Pancreas (tissue), 10 donors: ENCODE data around the gene ATXN1. TPM values are rescaled to one million over a fixed set of nuclear protein-coding genes. Genes with fewer than 3 reads are reported as not detected.
A peak's percentile ranks its signal among the peaks of the same experiment; 100 is the strongest.

ENCODE experiments used
- ATAC-seq, 4 donors: fragments of 200-7000 bp; cut with Tn5 transposase; one replicate each; pipeline versions ENCODE4 v1.8.0 to v1.9.1; 2020; ENCODE audit warnings: mild to moderate bottlenecking in 4 of 4, moderate library complexity in 4 of 4
- DNase-seq, 6 donors: peaks; one replicate each; pipeline ENCODE4 v3.0.0-alpha.2; 2020
- FAIRE-seq: peaks from 2 replicates; lab custom pipeline; 2012; peaks lifted over from hg19 to GRCh38; lab: Jason Lieb, UNC
- H3K27ac ChIP-seq, 4 donors: fragments of 200-600 bp; sonication (generic); 1 replicate in 3 of 4; 2 replicates in 1 of 4; pipeline versions ENCODE4 v1.5.0 to v1.8.0; 2020
- H3K27me3 ChIP-seq, 4 donors: fragments of 200-600 bp; one replicate each; pipeline ENCODE4 v1.8.0; 2021
- H3K36me3 ChIP-seq, 3 donors: fragments of 200-600 bp; sonication (generic) in 1 of 3; one replicate each; pipeline versions ENCODE4 v1.5.0 to v1.8.0; 2020 to 2021
- H3K4me1 ChIP-seq, 3 donors: fragments of 200-600 bp; one replicate each; pipeline ENCODE4 v1.8.0; 2021
- H3K4me3 ChIP-seq, 4 donors: fragments of 200-600 bp; sonication (generic) in 2 of 4; one replicate each; pipeline versions ENCODE4 v1.5.0 to v1.8.0; 2020 to 2021
- H3K9me3 ChIP-seq, 4 donors: fragments of 200-600 bp; one replicate each; pipeline ENCODE4 v1.8.0; 2021
- CTCF ChIP-seq, 4 donors: fragments of 200-600 bp; sonication (generic) in 3 of 4; IDR thresholded peaks; one replicate each; pipeline versions ENCODE4 v1.5.0 to v1.8.0; 2021; ENCODE audit warnings: antibody characterized with exemption in 4 of 4
- WGBS, 2 donors: extraction: QIAGEN DNeasy Blood & Tissue Kit; methylation state at CpG; one replicate each; pipeline ENCODE4 v1.1.7; 2013; 5-methylcytosine and 5-hydroxymethylcytosine counted together
- intact Hi-C, 3 donors: fragments of 100-400 bp; cut with DNase I; formaldehyde crosslinking; loops; one replicate each; pipeline versions ENCODE4 v1.11.1 to v1.14.2; 2022
- polyA plus RNA-seq, 2 donors: library from polyadenylated mRNA; stranded (reverse); fragments of 200-250 nt; gene quantifications; one replicate each; pipeline ENCODE4 v1.2.3, GENCODE V29; 2013
- total RNA-seq, 6 donors: library from RNA; stranded (reverse); fragmentation: NEBNext Ultra II Directional in 4 of 6; extraction: Animal tissue kit (Norgen Biotek cat#: 25700) in 4 of 6; gene quantifications; one replicate each; pipeline versions ENCODE4 v1.2.1 to v1.2.4, GENCODE V29; 2021 to 2023
- donor health status: healthy with polysubstance abuse.
- donor health status: DM: no; HTN: no; CAD: no; lungs with moderate emphysema.
- donor health status: DM: no; HTN: no; CAD: no.
- donor health status: control.
- donor health status: control.
- donor health status: Bipolar disorder and iron deficiency.
- donor health status: DM: yes; HTN: yes; CAD: no.
- donor health status: DM: no; HTN: no; CAD: no.
- donor health status: DM: no; HTN: no; CAD: no.
- donor health status: DM: yes; HTN: yes; CAD: no.

The ATXN1 gene
- total and polyA plus RNA-seq, 8 donors = 4.9 to 38.6 (median 20.5) TPM

- 70 to 78% methylated on average over 2 of the region's 2 CpGs for WGBS, 2 donors
- no peak for TF ChIP-seq CTCF (IDR thresholded peaks at IDR 0.05)
- Histone ChIP-seq H3K9me3 (no peaks in the 10 kb centered on the region), H3K36me3 (no peaks in the 10 kb centered on the region), H3K4me1 (no peaks in the 10 kb centered on the region), H3K4me3 (no peak overlapping the region), H3K27ac (no peak overlapping the region), H3K27me3 (no peaks in the 10 kb centered on the region)
- no peak for ATAC-seq
- intact Hi-C loops = no loop called here
- no peak for DNase-seq
- FAIRE-seq = no peak
These were observed 40.8 kb upstream of the ATXN1 start for GRCh38 chr6:16802071-16802470.

- DNase-seq (no peak), FAIRE-seq (no peak), ATAC-seq (no peak)
- Histone ChIP-seq H3K27me3 (no peaks in the 10 kb centered on the region), H3K9me3 (no peaks in the 10 kb centered on the region), H3K4me3 (no peak overlapping the region), H3K27ac (no peak overlapping the region), H3K4me1 (no peaks in the 10 kb centered on the region), H3K36me3 (no peaks in the 10 kb centered on the region)
- 68 to 92% methylated on average over 2 of the region's 2 CpGs for WGBS, 2 donors
- intact Hi-C loops = no loop called here
- TF ChIP-seq CTCF (IDR thresholded peaks at IDR 0.05) = no peak
These were observed 39.7 kb upstream of the ATXN1 start for GRCh38 chr6:16800942-16801341.

GRCh38 chr6:16800341-16800740, 39.1 kb upstream of the ATXN1 start:
- no peak for ATAC-seq
- Histone ChIP-seq H3K9me3 (no peaks in the 10 kb centered on the region), H3K36me3 (no peaks in the 10 kb centered on the region), H3K4me3 (no peak overlapping the region), H3K27ac (no peak overlapping the region), H3K4me1 (no peaks in the 10 kb centered on the region), H3K27me3 (no peaks in the 10 kb centered on the region)
- intact Hi-C loops = no loop called here
- 56 to 60% methylated on average over 3 of the region's 3 CpGs for WGBS, 2 donors
- DNase-seq = no peak
- TF ChIP-seq CTCF (IDR thresholded peaks at IDR 0.05) = no peak
- FAIRE-seq = no peak

GRCh38 chr6:16799279-16800193, 38.3 kb upstream of the ATXN1 start:
- Histone ChIP-seq H3K9me3 (no peaks in the 10 kb centered on the region), H3K27ac (no peak overlapping the region), H3K36me3 (no peaks in the 10 kb centered on the region), H3K4me1 (no peaks in the 10 kb centered on the region), H3K4me3 (no peak overlapping the region), H3K27me3 (no peaks in the 10 kb centered on the region)
- intact Hi-C loops = no loop called here
- WGBS, 2 donors = 62 to 72% methylated on average over 8 of the region's 8 CpGs
- peak in 3 of 4 donors; percentile 15 to 60 (median 30) for ATAC-seq
- no peak for TF ChIP-seq CTCF (IDR thresholded peaks at IDR 0.05)
- DNase-seq = no peak
- no peak for FAIRE-seq

GRCh38 chr6:16793828-16794412, 32.7 kb upstream of the ATXN1 start:
- no peak for TF ChIP-seq CTCF (IDR thresholded peaks at IDR 0.05)
- H3K27ac ChIP-seq = no peak overlapping the region
- intact Hi-C loops = no loop called here
- no peaks in the 10 kb centered on the region for H3K36me3 ChIP-seq
- no peaks in the 10 kb centered on the region for H3K27me3 ChIP-seq
- peak; percentile 79 for FAIRE-seq
- no peaks in the 10 kb centered on the region for H3K4me1 ChIP-seq
- no peak for DNase-seq
- no peak overlapping the region for H3K4me3 ChIP-seq
- WGBS, 2 donors = 90 to 94% methylated on average over 3 of the region's 3 CpGs
- no peak for ATAC-seq
- no peaks in the 10 kb centered on the region for H3K9me3 ChIP-seq
